HAP-1 (cell line): Measurements from ENCODE around the gene PRKCH.

Source experiments
- DNase-seq, 2 experiments: peaks; one replicate each; pipeline ENCODE4 v3.0.0-alpha.2; 2016 to 2020; ENCODE audit warnings: low spot score in 2 of 2
- H3K27me3 ChIP-seq: fragments of 250-450 bp; sonication (Bioruptor Pico); 2 replicates; pipeline ENCODE4 v1.5.1; 2020; ENCODE audit warnings: low read depth, mild to moderate bottlenecking, moderate library complexity
- H3K36me3 ChIP-seq: fragments of 250-450 bp; sonication (Bioruptor Pico); replicated peaks from 2 replicates; pipeline ENCODE4 v1.5.1; 2020; ENCODE audit warnings: mild to moderate bottlenecking
- H3K4me1 ChIP-seq: fragments of 250-450 bp; sonication (Bioruptor Pico); 2 replicates; pipeline ENCODE4 v1.5.1; 2020; ENCODE audit warnings: mild to moderate bottlenecking
- H3K4me3 ChIP-seq: fragments of 250-450 bp; sonication (Bioruptor Pico); 2 replicates; pipeline ENCODE4 v1.5.1; 2020; ENCODE audit warnings: mild to moderate bottlenecking, moderate library complexity
- H3K9me3 ChIP-seq: fragments of 250-450 bp; sonication (Bioruptor Pico); 2 replicates; pipeline ENCODE4 v1.5.1; 2020; ENCODE audit warnings: mild to moderate bottlenecking, moderate library complexity
- in situ Hi-C: fragments of 300-500 bp; cut with MboI; formaldehyde crosslinking; loops from 3 replicates; pipeline ENCODE4 v1.14.3; 2020; ENCODE audit warnings: low sequenced_read_pairs, inconsistent platforms, mixed read lengths

Gene PRKCH

GRCh38 chr14:61334197-61334701 is 12.9 kb downstream of the PRKCH start:
- Histone ChIP-seq H3K4me3 (no peak overlapping the region), H3K9me3 (no peaks in the 10 kb centered on the region), H3K4me1 (no peaks in the 10 kb centered on the region), H3K36me3 (no peaks in the 10 kb centered on the region), H3K27me3 (no peaks in the 10 kb centered on the region)
- no peak for DNase-seq
- in situ Hi-C loops = no loop called here

GRCh38 chr14:61335049-61335448 is 13.7 kb downstream of the PRKCH start:
- Histone ChIP-seq H3K4me1 (no peaks in the 10 kb centered on the region), H3K36me3 (no peaks in the 10 kb centered on the region), H3K27me3 (no peaks in the 10 kb centered on the region), H3K4me3 (no peak overlapping the region), H3K9me3 (no peaks in the 10 kb centered on the region)
- in situ Hi-C loops = no loop called here
- no peak for DNase-seq

- no peak for DNase-seq
- in situ Hi-C loops = no loop called here
- Histone ChIP-seq H3K4me3 (no peak overlapping the region), H3K27me3 (no peaks in the 10 kb centered on the region), H3K9me3 (no peaks in the 10 kb centered on the region), H3K4me1 (no peaks in the 10 kb centered on the region), H3K36me3 (no peaks in the 10 kb centered on the region)
Measured at GRCh38 chr14:61335671-61336275, 14.4 kb downstream of the PRKCH start.

GRCh38 chr14:61337893-61338292 is 16.5 kb downstream of the PRKCH start:
- no peaks in the 10 kb centered on the region for H3K4me1 ChIP-seq
- no peak overlapping the region for H3K4me3 ChIP-seq
- no peak for DNase-seq
- no peaks in the 10 kb centered on the region for H3K9me3 ChIP-seq
- H3K36me3 ChIP-seq = no peaks in the 10 kb centered on the region
- peaks cover 4% of the 10 kb centered on the region; the same call in 1 of the 2 replicates for H3K27me3 ChIP-seq
- in situ Hi-C loops = no loop called here

- Histone ChIP-seq H3K4me3 (no peak overlapping the region), H3K36me3 (no peaks in the 10 kb centered on the region), H3K27me3 (peaks cover 6% of the 10 kb centered on the region; the same call in 1 of the 2 replicates), H3K9me3 (no peaks in the 10 kb centered on the region), H3K4me1 (no peaks in the 10 kb centered on the region)
- DNase-seq = no peak
- in situ Hi-C loops = no loop called here
Measured at GRCh38 chr14:61338457-61338856, 17.1 kb downstream of the PRKCH start.

GRCh38 chr14:61341275-61342206 is 20.2 kb downstream of the PRKCH start:
- H3K9me3 ChIP-seq = no peaks in the 10 kb centered on the region
- DNase-seq = no peak
- H3K27me3 ChIP-seq = peaks cover 7% of the 10 kb centered on the region; the same call in 1 of the 2 replicates
- no peaks in the 10 kb centered on the region for H3K4me1 ChIP-seq
- H3K36me3 ChIP-seq = no peaks in the 10 kb centered on the region
- no peak overlapping the region for H3K4me3 ChIP-seq
- in situ Hi-C loops = no loop called here

- Histone ChIP-seq H3K36me3 (no peaks in the 10 kb centered on the region), H3K9me3 (no peaks in the 10 kb centered on the region), H3K4me3 (no peak overlapping the region), H3K27me3 (peaks cover 7% of the 10 kb centered on the region; the same call in 1 of the 2 replicates), H3K4me1 (no peaks in the 10 kb centered on the region)
- in situ Hi-C loops = no loop called here
- no peak for DNase-seq
Measured at GRCh38 chr14:61342486-61342885, 21.1 kb downstream of the PRKCH start.

GRCh38 chr14:61342932-61343331 is 21.6 kb downstream of the PRKCH start:
- Histone ChIP-seq H3K27me3 (peaks cover 7% of the 10 kb centered on the region; the same call in 1 of the 2 replicates), H3K4me3 (no peak overlapping the region), H3K36me3 (no peaks in the 10 kb centered on the region), H3K9me3 (no peaks in the 10 kb centered on the region), H3K4me1 (no peaks in the 10 kb centered on the region)
- no peak for DNase-seq
- in situ Hi-C loops = no loop called here

- H3K4me1 ChIP-seq = no peaks in the 10 kb centered on the region
- no peaks in the 10 kb centered on the region for H3K9me3 ChIP-seq
- in situ Hi-C loops = no loop called here
- no peak for DNase-seq
- H3K4me3 ChIP-seq = no peak overlapping the region
- no peaks in the 10 kb centered on the region for H3K36me3 ChIP-seq
- H3K27me3 ChIP-seq = peaks cover 7% of the 10 kb centered on the region; the same call in 1 of the 2 replicates
Measured at GRCh38 chr14:61343471-61343870, 22.1 kb downstream of the PRKCH start.

- Histone ChIP-seq H3K9me3 (no peaks in the 10 kb centered on the region), H3K4me3 (no peak overlapping the region), H3K36me3 (no peaks in the 10 kb centered on the region), H3K27me3 (peaks cover 10% of the 10 kb centered on the region), H3K4me1 (no peaks in the 10 kb centered on the region)
- in situ Hi-C loops = no loop called here
- no peak for DNase-seq
Measured at GRCh38 chr14:61343991-61344405, 22.6 kb downstream of the PRKCH start.

- in situ Hi-C loops = no loop called here
- Histone ChIP-seq H3K4me1 (no peaks in the 10 kb centered on the region), H3K36me3 (no peaks in the 10 kb centered on the region), H3K9me3 (no peaks in the 10 kb centered on the region), H3K4me3 (no peak overlapping the region), H3K27me3 (peaks cover 11% of the 10 kb centered on the region)
- no peak for DNase-seq
Measured at GRCh38 chr14:61344437-61345150, 23.2 kb downstream of the PRKCH start.

GRCh38 chr14:61345151-61345482 is 23.7 kb downstream of the PRKCH start:
- in situ Hi-C loops = no loop called here
- Histone ChIP-seq H3K9me3 (no peaks in the 10 kb centered on the region), H3K36me3 (no peaks in the 10 kb centered on the region), H3K27me3 (peaks cover 11% of the 10 kb centered on the region), H3K4me3 (no peak overlapping the region), H3K4me1 (no peaks in the 10 kb centered on the region)
- DNase-seq = no peak

GRCh38 chr14:61346221-61346620 is 24.8 kb downstream of the PRKCH start:
- in situ Hi-C loops = no loop called here
- Histone ChIP-seq H3K4me1 (no peaks in the 10 kb centered on the region), H3K9me3 (no peaks in the 10 kb centered on the region), H3K36me3 (no peaks in the 10 kb centered on the region), H3K27me3 (peaks cover 11% of the 10 kb centered on the region), H3K4me3 (no peak overlapping the region)
- DNase-seq = no peak

- no peak for DNase-seq
- in situ Hi-C loops = no loop called here
- no peaks in the 10 kb centered on the region for H3K36me3 ChIP-seq
- H3K4me3 ChIP-seq = no peak overlapping the region
- H3K9me3 ChIP-seq = no peaks in the 10 kb centered on the region
- H3K27me3 ChIP-seq = peaks cover 11% of the 10 kb centered on the region
- no peaks in the 10 kb centered on the region for H3K4me1 ChIP-seq
Measured at GRCh38 chr14:61346793-61347192, 25.4 kb downstream of the PRKCH start.
